SKM-1 (cell line): ENCODE results near the gene LRRC39.
A peak's percentile ranks its signal among the peaks of the same experiment; 100 is the strongest.
"Not testable (repeated sequence)": the region's sequence is repeated elsewhere in the genome, so short reads cannot be mapped to it uniquely, and the experiment has no call there.

Source experiments
- DNase-seq: peaks from one replicate; lab custom pipeline; 2025; ENCODE audit not compliant: unreplicated experiment; lab: John Stamatoyannopoulos, UW

LRRC39 gene

DNA sequence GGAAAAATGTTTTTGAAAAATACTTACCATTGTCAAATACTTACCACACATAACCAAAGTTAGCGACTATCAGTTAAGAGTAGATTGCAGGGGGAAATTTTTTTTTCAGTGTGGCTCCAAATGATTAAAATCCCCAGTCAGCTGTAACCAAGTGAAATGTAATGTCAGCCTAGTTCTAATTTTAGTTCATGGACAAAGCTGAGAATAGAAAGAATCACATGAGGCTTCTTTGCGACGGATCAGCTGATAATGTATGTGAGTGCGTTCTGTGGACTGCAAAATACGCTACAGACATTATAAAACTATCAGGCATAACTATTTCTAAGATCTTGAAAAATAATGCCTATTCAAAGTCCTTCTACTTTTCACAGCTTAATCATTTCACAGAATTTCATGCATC lies at the start of gene LRRC39:
LRRC39 (minus strand) TSS at position 166 of the 400 bp plus-strand sequence. CDS start 9,740 bp downstream, outside the sequence.
- no peak for DNase-seq

DNA sequence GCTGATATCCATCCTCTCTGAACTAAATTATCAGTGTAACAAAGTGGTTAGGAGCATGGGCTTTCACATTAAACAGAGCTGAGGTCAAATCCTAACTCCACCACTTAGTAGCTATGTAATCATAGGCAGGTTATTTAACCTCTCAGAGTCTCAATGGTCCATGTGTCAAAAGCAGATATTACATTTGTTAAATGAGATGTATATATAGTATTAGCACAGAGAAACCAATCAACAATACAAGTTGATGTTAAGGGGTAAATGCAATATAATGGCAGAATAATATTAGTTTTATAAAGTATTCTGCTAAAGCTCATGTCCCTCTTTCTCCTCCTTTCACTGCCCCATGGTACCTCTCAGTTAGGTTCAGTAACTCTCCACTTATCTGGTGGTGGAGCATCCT lies 44.4 kb upstream of the LRRC39 start:
- DNase-seq, result no peak

DNA sequence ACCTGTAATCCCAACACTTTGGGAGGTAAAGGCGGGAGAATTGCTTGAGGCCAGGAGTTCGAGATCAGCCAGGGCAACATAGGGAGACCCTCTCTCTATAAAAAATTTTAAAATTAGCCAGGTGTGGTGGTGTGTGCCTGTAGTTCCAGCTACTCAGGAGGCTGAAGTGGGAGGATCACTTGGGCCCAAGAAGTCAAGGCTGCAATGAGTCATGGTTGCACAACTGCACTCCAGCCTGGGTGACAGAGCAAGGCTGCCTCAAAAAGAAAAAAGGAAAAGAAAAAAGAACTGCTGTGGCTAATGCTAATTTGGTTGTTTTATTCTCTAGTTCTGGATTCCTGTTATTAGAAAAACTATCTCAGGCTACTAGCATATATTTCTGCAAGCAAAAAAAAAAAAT lies 41.8 kb upstream of the LRRC39 start:
- DNase-seq, result no peak

DNA sequence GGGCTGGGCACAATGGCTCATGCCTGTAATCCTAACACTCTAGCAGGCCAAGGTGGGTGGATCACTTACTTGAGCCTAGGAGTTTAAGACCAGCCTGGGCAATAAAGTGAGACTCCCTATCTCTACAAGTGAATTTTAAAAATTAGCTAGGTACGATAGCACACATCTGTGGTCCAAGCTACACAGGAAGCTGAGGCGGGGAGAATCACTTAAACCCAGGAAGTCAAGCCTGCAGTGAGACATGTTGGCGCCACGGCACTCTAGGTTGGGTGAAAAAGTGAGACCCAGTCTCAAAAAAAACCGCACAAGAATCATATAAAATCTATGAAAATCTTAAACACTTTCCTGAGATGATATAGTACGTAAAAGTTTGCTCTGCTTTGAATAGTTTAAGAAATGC lies 41.4 kb upstream of the LRRC39 start:
- DNase-seq, result no peak

DNA sequence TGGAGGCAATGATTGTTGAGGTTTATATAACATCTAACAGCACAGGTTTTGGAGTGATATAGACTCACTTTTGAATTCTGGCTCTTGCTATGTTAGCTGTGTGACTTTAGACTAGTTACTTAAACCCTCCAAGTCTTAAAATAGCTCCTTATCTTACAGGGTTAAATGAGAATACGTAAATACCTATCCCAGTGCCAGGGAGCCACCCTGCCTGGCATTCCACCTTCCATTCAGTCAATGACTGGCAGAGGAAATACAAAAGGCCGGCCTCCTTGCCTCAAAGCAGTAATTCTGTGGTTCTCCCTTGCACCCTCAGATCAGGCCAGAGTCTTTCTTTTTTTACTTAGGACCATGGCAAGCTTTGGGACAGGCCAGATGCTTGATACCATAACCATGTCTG lies 39.8 kb upstream of the LRRC39 start:
- DNase-seq, result no peak

DNA sequence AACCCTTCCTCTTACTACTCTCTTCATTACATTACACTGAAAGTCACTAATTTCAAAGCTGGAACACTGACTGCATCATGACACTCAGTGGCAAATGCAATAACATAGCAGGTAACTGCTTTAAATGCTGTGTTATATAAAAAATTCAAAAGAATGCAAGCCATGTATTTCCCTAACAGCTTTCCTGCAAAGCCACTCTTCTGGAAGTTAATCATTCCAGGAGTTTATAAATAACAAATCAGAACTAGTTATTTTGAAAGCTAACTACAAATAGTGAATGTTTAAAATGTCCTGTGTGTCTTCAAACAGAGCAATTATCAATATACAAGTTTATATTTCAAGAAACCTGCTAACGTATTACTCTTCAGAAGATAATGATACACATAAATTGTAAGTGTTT lies 37.0 kb upstream of the LRRC39 start:
- DNase-seq, result no peak

DNA sequence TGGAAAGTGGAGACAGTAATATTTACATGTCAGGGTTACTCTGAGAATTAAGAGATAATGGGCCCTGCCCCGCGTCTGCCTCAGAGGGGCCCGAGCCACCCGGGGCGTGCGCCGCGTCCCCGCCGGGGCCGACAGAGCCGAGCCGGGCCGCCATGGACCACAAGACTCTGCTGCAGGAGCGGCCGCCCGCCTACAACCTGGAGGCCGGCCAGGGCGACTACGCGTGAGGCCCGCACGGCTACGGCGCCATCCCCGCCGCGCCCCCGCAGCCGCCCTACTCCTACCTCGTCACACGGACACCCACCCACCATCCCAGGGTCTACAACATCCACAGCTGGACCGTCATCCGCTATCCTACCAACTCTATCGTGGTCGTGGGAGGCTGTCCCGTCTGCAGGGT lies 35.1 kb upstream of the LRRC39 start:
- DNase-seq, result no peak

DNA sequence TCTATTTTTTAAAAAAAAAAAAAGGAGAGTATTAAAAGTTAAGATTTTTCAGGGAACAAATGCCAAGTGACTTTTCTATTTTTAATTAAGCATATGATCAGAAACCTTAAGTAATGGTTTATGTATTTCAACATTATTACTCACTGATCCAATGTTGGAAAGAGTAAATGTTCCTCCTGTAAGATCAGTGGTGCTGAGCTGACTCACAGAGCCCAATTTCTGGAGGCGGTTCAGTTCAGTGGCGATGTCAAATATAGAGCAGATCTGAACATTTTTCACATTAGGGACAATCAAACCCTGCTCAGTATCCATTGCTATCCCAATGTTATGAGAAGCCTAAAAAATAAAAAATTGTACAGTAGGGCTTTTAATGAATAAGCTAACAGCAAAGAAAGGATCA lies 28.2 kb upstream of the LRRC39 start:
- DNase-seq, result no peak

DNA sequence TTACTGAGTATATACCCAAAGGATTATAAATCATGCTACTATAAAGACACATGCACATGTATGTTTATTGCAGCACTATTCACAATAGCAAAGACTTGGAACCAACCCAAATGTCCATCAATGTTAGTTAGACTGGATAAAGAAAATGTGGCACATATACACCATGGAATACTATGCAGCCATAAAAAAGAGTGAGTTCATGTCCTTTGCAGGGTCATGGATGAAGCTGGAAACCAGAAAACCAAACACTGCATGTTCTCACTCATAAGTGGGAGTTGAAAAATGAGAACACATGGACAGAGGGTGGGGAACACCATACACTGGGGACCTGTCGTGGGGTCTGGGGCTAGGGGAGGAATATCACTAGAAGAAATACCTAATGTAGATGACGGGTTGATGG lies 27.5 kb upstream of the LRRC39 start:
- DNase-seq, result not testable (repeated sequence)

DNA sequence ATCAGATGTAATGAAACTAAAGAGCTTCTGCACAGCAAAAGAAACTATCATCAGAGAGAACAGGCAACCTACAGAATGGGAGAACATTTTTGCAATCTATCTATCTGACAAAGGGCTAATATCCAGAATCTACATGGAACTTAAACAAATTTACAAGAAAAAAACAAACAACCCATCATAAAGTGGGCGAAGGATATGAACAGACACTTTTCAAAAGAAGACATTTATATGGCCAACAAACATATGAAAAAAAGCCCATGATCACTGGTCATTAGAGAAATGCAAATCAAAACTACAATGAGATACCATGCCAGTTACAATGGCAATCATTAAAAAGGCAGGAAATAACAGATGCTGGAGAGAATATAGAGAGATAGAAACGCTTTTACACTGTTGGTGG lies 27.0 kb upstream of the LRRC39 start:
- not testable (repeated sequence) for DNase-seq

DNA sequence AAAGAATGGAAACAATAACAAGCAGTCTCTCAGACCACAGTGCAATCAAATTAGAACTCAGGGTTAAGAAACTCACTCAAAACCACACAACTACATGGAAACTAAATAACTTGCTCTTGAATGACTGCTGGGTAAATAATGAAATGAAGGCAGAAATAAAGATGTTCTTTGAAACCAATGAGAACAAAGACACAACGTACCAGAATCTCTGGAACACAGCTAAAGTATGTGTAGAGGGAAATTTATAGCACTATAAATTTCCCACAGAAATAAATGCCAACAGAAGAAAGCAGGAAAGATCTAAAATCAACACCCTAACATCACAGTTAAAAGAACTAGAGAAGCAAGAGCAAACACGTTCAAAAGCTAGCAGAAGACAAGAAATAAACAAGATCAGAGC lies 24.6 kb upstream of the LRRC39 start:
- DNase-seq, result not testable (repeated sequence)

DNA sequence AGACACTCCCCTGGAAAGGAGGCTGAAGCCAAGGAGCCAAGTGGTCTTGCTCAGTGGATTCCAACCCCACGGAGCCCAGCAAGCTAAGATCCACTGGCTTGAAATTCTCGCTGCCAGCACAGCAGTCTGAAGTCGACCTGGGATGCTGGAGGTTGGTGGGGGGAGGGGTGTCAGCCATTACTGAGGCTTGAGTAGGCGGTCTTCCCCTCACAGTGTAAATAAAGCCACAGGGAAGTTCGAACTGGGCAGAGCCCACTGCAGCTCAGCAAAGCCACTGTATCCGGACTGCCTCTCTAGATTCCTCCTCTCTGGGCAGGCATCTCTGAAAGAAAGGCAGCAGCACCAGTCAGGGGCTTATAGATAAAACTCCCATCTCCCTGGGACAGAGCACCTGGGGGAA lies 22.0 kb upstream of the LRRC39 start:
- not testable (repeated sequence) for DNase-seq

DNA sequence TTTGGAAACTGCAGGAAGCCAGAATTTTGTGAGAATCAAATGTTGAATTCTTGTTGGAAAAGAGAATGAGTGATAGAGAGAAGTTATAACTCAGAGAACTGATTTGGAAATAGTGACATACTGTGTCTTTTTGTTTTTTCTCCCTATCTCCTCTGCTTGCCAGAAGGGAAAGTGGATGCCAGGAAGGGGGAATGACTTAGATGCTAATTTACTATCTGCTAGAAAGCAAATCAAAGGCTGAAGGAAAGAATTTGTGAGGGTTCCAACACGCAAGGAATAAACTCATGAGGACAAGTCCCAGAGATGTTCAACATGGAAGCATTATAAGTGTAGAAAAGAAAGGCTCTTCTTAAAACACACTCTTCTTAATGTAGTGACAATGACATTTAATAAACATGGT lies 20.5 kb upstream of the LRRC39 start:
- no peak for DNase-seq

DNA sequence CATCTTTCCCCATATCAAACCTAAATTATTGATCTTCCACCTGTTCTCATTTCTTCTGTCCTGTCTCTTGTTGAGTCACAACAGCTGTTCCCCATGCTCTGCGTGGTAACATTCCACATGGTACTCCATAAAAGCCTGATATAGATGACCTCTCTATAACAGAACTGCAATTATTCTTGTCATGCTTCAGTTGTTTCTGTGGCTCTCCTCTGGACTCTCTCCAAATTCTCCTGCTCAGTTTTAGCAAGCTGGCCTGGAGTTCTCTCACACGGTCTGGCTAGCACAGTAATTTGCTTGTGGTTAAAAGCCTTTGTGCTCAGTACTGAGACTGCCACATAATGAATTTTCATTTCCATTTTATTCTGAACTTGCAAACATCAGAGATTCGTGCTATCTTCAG lies 10.6 kb upstream of the LRRC39 start:
- DNase-seq, result no peak

DNA sequence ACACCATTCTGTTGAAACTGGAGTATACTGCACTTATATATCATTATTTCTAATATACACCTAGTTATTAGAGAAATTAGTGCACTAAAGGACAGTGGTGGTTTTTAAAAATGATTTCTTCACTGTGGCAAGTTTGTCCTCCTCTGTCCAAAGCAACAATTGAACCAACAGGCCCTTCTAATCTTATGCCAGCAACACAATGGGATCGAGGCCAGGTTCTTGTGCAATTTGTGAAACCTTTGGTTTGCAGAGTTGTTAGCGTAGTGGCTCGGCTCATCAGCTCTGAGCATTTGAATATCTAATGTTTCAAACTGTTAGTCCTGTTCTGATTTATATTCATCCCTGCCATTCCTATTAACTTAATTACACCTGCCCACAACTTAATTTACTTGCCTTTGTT lies 9.9 kb upstream of the LRRC39 start:
- DNase-seq, result peak; percentile 29

DNA sequence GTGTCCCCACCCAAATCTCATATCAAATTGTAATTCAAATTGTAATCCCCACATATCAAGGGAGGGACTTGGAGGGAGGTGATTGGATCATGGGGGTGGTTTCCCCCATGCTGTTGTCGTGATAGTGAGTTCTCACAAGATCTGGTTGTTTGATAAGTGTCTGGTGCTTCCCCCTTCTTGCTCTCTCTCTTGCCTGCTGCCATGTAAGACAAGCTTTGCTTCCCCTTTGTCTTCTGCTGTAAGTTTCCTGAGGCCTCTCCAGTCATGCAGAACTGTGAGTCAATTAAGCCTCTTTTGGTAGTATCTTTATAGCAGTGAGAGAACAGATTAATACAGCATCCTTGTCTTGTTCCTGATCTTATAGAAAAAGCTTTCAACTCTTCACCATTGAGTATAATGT lies 6.5 kb upstream of the LRRC39 start:
- peak; percentile 56 for DNase-seq

DNA sequence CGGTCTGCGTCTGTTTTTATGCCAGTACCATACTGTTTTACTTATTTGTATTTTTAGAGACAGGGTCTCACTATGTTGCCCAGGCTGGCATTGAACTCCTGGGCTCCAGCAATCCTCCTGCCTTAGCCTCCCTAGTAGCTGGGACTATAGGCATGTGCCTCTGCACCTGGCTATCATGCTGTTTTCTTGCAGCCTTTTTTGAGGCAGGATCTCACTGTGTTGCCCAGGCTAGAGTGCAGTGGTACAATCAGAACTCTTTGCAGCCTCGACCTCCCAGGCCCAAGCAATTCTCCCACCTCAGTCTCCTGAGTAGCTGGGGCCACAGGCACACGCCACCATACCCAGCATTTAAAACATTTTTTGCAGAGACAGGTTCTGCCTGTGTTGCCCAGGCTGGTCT lies 5.3 kb upstream of the LRRC39 start:
- no peak for DNase-seq

DNA sequence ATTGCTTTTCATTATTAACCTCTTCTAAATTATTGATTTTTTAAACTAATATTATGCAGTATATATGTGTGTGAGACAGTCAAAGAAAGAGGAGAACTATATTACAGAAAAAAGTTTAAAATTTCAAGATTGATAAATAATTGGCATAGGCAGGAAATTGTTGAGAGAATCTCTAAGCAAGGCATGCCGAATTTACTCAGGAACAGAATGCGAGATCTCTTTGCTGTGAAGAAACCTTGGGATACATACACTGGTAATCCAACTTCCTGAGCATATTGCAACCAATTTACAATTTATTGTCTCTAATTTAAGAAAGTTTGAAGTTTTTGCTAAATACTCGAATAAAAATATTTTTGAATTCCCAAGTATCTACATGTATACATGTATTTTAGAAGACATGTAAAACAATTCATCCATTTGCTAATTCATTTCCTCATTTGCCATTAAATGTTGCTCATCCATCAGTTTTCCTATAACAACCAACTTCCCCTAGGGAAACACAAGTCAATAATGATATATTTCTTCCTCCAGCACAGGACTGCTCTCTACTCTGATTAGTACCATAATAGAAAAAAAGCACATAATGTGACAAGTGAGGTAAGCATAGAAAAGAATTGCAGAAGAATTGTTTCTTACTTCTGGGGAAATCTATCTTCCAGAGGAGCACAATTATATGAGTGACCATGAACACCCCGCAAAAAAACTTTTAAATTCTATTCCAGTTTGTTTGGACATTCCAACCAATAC lies 588 bp downstream of the LRRC39 start:
- no peak for DNase-seq

DNA sequence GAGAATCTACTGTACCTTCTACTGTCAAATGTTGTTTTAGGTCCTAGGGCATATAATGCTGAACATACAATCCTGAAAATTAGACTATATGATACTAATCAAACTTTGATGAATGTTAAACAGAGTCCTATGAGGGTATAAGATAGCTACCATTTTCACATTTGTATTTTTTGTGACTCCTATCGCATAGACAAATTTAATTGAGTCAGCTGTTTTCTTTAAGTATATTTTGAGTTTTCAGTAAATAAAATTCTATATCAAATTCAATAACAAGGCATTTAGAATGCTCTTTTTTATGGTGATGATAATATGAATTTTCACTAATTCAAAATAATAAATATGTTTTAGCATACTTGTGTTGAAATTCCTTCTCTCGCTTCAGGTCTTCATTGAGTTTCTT lies 10.0 kb downstream of the LRRC39 start:
- no peak for DNase-seq

DNA sequence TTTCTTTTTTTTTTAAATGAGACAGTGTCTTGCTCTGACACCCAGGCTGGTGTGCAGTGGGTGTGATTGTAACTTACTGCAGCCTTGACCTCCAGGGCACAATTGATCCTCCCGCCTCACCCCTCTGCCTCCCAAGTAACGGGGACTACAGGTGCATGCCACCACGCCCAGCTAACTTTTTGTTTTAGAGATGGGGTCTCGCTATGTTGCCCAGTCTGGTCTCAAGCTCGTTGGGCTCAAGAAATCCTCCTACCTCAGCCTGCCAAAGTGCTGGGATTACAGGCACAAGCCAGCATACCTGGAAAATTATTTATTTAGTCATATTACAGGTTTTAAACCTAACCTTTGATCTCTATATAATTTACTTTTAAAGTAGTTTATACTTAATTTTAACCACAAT lies 13.4 kb downstream of the LRRC39 start:
- DNase-seq, result no peak

DNA sequence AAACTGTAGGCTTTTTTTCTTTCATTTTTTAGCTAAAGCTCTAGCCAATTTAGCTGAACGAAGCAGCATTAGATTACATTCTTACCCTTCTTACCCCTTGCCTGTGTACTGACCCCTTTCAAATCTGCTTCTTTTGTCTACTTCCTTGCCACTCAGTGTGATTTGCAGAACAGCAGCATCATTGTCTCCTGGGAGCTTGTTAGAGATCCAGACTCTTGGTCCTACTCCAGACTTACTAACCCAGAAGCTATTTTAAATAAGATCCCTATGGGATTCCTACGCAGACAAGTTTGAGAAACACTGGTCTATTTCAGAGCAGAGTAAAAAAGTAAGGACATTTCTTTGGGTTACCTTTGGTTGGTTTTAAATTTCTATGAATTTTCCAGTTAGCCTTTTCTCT lies 13.8 kb downstream of the LRRC39 start:
- no peak for DNase-seq

DNA sequence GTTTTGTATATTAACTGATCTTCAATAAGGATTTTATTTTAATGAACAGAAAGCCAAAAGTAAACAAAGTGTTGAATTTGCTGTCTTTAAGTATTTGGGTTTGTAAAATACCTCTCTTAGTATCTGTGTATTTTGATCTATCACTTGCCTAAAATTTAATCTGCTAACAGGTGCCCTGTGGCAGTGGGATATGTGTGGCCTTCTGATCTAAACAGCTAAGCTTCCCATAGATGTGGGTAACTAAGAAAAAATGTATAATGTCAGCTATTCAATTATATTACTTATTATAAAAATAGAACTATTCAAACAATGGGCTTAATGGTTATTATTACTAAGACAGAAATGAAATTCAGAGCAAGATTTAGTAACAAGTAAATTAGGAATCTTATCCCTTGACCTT lies 15.2 kb downstream of the LRRC39 start:
- DNase-seq, result no peak

DNA sequence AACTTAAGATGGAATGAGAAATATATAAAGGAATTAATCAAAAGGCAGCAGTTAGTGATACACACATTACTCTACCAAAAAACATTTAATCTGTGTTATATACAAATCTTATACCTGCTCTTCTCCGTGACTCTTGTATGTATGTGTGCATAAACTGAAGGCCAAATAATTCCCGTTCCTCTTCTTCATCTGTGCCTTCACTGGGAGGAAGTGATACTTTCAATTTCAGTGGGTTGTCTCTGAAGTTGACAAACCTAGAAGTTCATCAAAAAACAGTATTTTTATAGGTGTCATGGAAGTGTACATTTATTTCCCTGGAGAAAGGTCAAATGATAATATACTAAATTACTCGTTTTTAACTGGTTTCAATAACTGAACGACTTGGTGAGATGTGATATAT lies 25.8 kb downstream of the LRRC39 start:
- peak; percentile 6 for DNase-seq
